ENCODE data around the gene PAM16.

The PAM16 gene

GRCh38 chr16:4293181-4293716, 57.9 kb downstream of the PAM16 start:
- no peak for DNase-seq

- no peak for DNase-seq
Observed at GRCh38 chr16:4291699-4292098, 59.4 kb downstream of the PAM16 start.

Data from CD4-positive, alpha-beta T cell treated with Interferon gamma for 1 hour (primary cell).